GM19372 (cell line): ENCODE data around the gene HECTD3.
"Not testable (repeated sequence)": the region's sequence is repeated elsewhere in the genome, so short reads cannot be mapped to it uniquely, and the experiment has no call there.

Source experiments
- ATAC-seq: cut with Tn5 transposase; IDR thresholded peaks from one replicate; pipeline ENCODE4 v1.9.1; 2021; ENCODE audit warnings: mild to moderate bottlenecking, low read depth, moderate library complexity; ENCODE audit not compliant: unreplicated experiment

The HECTD3 gene

DNA sequence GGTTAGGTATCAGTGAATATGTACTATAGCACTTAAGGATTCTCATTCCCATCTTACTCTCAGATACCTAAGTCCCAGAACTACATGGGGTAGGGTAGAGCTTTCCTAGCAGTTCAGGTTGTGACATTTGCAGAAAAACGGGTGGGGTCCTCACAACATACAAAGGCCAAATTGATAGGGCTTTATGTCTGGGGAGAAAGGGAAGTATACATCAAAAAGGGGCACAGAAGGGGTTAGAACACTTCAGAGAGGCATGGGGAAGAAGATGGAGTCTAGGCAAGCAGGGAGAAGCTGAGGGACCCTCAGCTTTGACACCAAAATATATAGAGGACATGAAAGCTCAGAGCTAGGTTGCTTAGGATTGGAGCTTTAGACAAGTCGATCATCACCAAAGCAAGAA is 4.6 kb upstream of the HECTD3 start:
- ATAC-seq: no peak

DNA sequence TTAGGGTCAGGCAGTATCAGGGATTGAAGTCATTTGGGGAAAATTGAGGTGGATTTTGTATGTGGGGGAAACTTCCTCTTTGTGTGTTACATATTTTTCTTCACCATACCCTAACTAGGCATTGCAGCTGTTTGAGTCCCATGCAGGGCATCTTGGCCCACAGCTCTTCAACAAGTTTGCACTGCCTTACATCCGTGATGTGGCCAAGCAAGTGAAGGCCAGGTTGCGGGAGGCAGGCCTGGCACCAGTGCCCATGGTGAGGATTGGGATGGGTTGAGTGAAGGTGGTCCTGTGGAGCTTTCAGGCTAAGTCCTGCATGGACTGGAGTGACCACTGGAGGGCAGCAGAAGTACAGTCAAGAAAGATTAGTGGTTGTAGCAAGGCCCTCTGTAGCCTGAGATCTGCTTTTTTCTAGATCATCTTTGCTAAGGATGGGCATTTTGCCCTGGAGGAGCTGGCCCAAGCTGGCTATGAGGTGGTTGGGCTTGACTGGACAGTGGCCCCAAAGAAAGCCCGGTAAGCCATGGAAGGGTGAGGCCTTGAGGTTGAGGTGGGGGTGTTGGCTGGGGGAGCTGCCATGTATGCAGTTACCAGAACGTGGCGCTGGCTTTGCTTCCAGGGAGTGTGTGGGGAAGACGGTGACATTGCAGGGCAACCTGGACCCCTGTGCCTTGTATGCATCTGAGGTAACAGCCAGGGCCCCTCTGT is 3.4 kb upstream of the HECTD3 start:
- ATAC-seq: no peak

DNA sequence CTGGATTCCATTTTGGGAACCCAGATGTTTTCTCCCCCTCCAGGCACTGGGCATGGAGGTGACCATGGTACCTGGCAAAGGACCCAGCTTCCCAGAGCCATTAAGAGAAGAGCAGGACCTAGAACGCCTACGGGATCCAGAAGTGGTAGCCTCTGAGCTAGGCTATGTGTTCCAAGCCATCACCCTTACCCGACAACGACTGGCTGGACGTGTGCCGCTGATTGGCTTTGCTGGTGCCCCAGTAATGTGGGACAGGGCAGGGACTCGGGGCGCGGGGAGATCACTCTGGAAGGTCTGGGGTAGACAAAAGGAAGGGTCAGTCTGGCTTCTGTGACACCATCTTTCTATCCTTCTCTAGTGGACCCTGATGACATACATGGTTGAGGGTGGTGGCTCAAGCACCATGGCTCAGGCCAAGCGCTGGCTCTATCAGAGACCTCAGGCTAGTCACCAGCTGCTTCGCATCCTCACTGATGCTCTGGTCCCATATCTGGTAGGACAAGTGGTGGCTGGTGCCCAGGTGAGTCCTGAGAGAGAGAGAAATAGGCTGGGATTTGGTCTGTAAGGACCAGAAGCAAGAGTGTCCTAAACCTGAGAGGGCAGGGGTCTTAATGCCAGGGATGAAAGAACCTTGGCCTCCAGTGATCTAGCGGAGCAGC is 2.6 kb upstream of the HECTD3 start:
- no peak for ATAC-seq

DNA sequence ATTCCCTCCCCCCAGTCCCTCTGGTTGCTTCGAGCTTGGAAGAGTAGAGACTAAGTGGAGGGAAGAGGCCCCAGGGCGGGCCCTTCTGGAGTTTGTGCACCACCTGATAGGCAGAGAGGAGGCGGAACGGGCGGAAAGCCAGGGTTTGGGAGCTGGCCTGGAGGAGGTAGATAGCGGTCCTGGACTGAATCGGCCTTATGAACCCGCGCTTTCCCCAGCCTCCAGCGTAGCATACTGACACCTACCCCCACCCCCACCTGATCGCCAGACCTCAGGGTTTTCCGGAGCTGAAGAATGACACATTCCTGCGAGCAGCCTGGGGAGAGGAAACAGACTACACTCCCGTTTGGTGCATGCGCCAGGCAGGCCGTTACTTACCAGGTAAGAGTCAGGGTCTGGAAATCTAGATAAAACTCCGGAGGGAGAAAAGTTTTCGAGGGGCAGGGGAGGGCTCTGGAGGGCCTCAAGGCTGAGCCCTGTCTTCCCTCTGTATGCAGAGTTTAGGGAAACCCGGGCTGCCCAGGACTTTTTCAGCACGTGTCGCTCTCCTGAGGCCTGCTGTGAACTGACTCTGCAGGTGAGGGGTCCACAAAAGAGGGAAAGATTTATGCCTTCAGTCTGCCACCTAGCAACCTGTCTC is 1.6 kb upstream of the HECTD3 start:
- ATAC-seq: no peak

DNA sequence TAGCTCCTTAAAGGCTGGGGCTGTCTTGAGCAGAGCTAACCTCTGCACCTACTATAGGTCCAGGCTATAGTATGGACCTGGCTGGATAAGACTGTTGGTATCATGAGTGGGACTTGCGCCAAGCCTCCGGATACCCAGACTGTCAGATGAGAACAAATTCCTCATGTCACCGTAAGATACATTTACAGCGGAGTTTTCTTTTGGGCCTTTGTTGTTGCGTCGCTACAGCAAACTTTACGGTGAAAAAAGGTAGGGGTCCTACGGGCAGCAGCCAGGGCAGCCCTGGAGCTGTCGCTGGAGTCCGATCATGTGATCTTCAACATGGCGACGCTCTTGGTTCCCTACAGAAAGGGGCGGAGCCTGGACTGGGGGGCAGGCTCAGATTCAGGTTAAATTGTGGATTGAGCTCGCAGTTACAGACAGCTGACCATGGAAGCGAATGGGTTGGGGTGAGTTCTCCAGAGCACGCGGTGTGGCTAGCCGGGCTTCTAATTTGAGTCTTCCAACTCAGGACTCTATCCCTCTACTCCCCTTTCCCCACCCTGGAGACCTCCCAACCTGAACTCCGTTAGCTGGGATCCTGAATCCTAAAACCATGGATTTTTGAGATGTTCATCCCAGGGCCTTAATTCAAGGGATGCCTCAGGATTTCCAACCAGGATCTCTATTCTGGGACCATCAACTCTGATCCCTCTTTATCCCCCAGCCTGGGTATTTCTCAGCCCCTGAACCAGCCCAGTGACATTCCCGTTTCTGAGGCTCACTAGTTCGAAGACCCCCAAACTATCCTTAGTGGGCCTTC is 914 bp upstream of the HECTD3 start, which contains the start of gene UROD:
Gene UROD, plus strand, starts transcription at position 418 of the 802 bp plus-strand sequence. Its CDS starts 12 bp downstream, at position 430.
- peak; percentile 66 for ATAC-seq

DNA sequence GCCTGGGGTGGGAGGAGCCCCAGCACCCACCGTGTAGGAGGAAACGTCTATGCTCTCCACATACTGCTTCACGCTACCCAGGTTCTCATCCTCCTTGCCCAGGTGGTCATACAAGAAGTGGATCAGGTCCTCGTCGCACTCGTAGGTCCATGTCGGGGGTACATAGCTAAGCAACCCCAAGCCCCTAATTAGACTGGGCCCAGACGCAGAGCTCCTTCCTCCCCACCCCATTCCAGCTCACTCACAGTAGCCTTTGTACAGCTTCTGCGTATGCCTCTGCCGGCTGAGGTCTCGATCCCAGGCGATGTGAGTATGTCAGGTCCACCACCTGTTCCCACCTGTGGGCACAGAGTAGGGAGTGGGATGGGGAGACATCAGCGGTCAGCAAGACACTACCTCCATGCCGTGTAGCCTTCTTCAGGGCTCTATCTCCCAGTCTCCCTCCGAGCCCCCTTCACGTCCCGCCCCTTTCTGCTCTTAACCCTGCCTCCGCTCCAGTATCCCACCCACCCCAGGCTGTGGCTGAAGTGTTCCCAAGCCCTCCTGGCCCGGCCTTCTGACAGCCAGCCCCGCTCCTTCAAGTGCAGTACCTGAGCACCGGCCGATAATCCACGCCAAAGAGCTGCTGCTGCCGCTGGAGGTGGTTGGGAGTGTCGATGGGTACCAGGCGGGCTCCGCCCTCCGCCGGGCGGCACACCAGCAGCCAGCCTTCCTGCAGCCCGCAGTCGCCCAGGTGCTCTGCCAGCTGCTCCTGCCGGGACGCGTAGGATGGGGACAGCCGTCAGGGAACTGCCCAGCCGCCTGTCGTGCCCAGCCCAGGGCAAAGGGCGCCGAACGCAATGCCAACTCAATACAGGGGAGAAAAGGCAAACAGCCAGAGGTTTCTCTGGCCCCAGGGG is 919 bp downstream of the HECTD3 start:
- ATAC-seq: no peak

DNA sequence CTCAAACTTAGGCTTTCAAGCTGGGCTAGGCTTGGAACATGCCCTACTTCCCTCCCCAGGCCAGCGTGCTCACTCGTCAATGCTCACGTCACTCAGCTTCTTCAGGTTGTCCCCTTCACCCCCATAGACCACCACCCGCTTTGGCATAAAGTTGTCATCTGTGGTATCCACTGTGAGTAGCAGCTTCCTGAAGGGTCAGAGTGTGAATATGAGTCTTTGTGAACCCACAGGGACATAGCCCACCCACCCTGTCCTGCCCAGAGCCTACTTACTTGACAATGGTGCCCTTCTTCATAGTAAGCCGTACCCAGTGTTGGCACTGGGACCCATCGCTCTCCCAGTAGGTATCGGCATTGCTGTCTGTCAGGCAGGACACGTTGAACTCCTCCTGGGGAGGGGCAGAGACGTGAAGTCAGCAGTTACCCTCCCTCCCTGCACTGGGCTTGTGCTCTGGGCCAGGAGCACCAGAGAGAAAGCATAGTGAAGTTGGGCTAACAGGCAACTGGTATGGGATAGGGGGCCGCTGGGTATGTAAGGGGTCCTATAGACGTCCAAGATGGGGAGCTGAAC is 1.7 kb downstream of the HECTD3 start:
- no peak for ATAC-seq

DNA sequence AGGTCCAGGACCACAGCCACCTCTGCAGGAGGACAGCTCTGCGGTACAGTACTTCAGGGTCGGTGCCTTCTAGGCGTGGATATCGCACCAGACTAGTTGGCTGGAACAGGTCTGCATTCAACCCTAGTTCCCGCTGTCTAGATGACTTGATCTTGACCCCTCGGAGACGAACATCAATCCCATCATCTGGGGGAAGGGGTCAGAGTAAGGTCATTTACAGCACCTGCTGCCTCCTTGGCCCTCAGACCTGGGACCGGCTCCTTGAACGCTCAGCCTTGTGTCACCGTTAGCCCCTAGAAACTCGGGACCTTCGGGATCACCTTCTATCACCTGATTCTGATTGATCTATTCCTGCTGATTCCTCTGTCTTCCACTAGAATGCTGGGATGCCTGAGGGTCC is 2.6 kb downstream of the HECTD3 start:
- ATAC-seq: no peak

DNA sequence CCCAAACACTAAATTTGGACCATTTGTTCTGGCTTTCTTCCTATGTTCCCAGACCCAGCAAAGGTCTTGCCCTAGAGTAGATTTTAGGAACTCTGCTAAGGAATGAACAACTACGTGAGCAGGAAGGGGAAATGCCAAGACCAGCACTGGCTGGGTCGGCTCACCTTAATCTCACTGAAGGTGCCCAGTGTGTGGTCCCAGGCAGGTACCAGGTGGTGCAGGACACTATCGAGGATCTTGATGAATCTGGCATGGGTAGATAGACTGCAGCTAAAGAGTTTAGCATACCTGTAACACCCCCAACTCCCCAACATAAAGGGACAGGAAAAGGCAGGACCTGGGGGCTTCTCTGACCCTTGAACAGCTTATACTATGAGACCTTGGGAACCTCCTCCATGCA is 3.0 kb downstream of the HECTD3 start:
- no peak for ATAC-seq

DNA sequence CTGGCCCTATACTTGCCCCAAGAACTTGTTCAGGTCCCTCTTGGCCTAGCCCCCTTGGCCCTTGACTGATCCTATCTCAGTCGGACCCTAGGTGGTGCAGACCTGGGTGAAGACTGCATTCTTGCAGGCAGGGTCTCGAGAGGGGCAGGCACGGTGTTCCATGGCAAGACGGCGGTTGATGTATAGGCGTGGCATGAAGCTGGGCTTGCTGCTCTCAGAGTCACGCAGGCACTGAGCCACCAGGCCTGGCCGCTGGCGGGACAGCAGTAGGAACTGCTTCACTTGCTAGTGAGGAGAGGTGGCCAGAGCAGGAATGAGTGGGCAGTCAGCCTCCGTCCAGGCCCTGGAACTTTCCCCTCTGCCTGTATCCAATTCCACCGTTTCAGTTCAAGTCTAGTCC is 3.8 kb downstream of the HECTD3 start:
- no peak for ATAC-seq

DNA sequence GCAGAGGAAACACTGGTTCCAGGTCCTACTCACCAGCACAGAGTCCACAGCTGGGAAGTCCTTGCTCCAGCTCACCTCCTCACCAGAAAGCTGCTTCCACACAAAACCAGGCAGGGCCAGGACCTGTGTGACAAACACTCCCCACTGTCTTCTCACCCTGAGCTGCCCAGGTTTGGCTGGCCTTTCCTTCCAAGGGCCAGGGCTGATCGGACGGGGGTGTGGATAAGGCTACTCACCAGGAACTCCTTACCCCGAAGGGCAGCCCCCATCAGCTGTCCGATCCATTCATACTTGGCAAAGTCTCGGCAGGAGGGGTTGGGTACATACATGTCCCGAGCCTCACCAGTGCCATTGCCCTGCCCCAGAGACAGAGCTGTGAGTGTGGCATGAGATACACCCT is 5.4 kb downstream of the HECTD3 start:
- ATAC-seq: no peak

DNA sequence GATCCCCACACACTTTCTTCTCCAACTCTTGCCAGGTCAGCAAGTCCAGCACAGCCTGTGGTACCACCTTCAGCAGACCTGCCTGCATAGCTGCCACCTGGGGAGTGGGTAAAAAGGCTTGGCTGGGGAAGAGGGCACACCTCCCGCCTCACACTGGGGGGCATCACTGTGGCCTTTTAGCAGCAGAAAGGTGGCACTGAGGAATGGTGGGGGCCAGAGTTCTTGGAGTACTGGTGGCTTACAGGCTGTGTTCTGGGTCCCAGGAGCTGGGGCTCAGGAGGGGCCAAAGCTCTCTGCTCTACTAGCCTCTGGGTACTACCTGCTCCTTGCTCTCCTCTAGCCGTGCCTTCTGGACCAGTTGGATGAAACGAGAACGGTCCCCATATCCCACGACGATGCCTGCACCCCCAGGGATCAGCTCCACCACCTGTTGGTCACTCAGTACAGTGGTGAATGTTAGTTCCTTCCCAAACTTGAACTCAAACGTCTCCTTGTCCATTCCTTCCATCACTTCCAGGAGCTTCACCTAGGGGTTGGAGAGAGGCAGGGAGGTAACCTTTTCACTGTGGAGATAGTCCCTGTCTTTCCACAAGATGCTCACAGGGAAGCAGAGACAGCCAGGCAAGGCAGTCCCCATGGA is 6.7 kb downstream of the HECTD3 start:
- ATAC-seq: no peak

DNA sequence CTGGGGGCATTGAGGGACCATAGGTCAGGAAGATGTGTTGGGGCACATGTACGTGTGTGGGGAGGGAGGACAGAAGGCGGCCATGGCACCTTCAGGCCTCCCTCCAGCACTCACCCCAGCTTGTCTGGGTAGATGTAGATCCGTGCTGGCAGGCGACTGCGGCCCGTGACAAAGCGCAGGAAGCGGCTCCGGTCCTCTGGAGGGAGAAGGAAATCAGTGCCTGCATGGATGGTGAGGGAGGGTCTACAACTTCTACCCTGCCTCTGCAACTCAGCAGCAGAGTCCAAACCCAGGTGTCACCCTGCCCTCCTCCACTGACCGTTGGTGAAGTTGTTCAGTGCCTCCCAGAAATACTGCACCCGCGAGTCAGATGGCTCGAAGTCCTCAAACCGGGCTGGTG is 7.4 kb downstream of the HECTD3 start:
- no peak for ATAC-seq

DNA sequence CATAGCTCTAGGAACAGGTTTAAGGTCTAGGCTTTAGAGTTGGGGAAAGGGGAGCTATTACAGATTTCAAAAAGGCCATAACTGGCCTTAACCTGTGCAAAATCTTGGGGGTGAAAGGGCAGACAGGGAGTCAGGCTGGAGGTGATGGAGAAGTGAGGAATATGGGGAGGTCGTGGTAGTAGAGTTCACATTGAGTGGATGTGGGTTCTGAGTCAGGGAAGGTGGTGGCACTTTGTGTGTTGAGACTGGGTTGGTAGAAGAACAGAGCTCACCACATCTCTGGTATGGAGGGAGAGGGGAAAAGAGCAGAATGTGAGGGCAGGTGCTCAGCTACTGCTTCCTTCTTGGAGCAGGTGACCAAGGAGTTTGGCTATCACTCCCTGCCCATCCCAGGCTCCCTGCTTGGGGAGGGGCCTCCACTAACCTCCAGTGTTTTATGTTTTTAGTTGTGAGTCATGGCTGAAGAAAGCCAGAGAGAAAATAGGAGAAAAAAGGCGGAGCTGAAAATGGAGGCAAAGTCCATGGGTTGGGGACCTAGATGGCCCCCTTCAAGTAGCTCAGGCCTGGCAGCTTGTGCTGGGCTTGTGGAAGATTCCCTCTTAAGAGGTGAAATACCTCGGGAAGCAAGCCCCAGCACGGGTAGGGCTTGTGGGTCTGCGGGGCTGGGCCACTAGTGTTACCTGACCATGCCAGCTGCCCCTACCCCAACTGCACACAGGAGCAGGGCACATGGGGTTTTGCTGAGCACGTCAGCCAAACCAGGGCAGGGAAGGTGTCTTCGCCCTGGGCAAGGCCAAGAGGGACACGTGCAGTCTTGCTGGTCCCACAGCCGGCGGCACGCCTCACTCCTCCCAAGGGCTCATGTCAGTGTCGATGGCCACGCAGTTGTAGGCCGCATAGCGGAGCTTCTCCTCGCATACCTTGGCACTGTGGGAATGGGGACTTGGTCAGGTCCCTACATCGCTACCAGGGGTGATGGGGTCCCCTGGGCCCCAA is 8.2 kb downstream of the HECTD3 start:
- ATAC-seq: no peak

DNA sequence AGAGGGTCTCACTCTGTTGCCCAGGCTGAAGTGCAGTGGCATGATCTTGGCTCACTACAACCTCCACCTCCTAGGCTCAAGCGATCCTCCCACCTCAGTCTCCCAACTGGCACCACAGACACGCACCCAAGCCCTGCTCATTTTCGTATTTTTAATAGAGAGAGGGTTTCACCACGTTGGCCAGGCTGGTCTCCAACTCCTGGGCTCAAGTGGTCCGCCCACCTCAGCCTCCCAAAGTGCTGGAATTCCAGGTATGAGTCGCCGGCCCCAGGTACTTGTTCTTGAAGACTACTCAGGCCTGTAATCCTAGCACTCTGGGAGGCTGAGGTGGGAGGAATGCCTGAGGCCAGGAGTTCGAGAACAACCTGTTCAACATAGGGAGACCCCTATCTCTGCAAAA is 9.5 kb downstream of the HECTD3 start:
- not testable (repeated sequence) for ATAC-seq

DNA sequence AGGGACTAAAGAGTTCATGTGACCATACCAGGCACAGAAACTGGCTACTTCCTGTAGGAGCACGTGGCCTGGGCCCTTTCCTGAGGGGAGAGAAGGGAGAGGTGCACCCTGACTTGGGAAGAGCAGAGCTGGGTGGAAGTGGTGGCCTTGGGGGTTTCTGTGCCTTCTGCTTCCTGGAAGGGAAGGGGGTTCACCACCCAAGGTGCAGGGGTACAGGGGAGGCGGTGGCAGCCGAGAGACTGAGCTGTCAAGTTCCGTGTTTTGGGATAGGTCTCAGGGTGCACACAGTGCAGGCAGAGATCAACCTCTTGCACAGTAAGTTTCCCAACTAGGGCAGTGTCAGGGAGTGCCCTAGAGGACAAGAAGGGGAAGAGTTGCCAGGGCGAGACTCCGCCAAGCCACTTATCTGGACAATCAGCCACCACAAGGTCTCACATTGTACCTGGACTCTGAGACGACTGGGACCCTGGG is 10.1 kb downstream of the HECTD3 start:
- ATAC-seq: no peak

DNA sequence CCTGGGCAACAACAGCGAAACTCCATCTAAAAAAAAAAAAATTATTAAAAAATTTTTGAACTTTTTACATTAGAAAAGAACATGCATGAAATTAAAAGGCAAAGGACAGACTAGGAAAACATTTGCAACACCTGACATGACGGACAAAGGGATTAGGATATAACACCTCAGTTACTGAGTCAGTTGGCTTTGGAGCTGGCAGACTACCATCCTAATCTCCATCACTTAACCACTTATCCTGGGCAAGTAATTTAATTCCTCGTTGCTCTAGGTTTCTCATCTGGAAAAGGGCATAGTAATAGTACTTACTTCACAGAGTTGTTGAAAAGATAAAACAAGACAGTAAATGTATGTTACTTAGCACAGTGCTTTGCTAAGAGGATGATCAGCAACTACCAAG is 11.9 kb downstream of the HECTD3 start:
- ATAC-seq: no peak
